ENCODE measurements around the gene PLCH2.

- no peak for TF ChIP-seq CTCF (IDR thresholded peaks at IDR 0.05)
- no peak for TF ChIP-seq POLR2A (IDR thresholded peaks at IDR 0.05)
Observed at GRCh38 chr1:2435746-2436355, 40.2 kb upstream of the PLCH2 start.

All from transverse colon (tissue), 3 donors.